ENCODE measurements around the gene ARHGEF10L.

GRCh38 chr1:17614586-17614985, 75.1 kb downstream of the ARHGEF10L start:
- TF ChIP-seq POLR2A (IDR thresholded peaks at IDR 0.05) (no peak), POLR2AphosphoS5 (IDR thresholded peaks at IDR 0.05) (no peak), EP300 (IDR thresholded peaks at IDR 0.05) (no peak)
- TF ChIP-seq, protein P1, sequence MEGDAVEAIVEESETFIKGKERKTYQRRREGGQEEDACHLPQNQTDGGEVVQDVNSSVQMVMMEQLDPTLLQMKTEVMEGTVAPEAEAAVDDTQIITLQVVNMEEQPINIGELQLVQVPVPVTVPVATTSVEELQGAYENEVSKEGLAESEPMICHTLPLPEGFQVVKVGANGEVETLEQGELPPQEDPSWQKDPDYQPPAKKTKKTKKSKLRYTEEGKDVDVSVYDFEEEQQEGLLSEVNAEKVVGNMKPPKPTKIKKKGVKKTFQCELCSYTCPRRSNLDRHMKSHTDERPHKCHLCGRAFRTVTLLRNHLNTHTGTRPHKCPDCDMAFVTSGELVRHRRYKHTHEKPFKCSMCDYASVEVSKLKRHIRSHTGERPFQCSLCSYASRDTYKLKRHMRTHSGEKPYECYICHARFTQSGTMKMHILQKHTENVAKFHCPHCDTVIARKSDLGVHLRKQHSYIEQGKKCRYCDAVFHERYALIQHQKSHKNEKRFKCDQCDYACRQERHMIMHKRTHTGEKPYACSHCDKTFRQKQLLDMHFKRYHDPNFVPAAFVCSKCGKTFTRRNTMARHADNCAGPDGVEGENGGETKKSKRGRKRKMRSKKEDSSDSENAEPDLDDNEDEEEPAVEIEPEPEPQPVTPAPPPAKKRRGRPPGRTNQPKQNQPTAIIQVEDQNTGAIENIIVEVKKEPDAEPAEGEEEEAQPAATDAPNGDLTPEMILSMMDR (IDR thresholded peaks at IDR 0.05) = no peak
